HK-2 (cell line): Measurements from ENCODE around the gene ENAM.
"Not testable (repeated sequence)": the region's sequence is repeated elsewhere in the genome, so short reads cannot be mapped to it uniquely, and the experiment has no call there.

Experiments
- DNase-seq: peaks from one replicate; pipeline ENCODE4 v3.0.0-alpha.2; 2018; ENCODE audit not compliant: unreplicated experiment

The ENAM gene

DNA sequence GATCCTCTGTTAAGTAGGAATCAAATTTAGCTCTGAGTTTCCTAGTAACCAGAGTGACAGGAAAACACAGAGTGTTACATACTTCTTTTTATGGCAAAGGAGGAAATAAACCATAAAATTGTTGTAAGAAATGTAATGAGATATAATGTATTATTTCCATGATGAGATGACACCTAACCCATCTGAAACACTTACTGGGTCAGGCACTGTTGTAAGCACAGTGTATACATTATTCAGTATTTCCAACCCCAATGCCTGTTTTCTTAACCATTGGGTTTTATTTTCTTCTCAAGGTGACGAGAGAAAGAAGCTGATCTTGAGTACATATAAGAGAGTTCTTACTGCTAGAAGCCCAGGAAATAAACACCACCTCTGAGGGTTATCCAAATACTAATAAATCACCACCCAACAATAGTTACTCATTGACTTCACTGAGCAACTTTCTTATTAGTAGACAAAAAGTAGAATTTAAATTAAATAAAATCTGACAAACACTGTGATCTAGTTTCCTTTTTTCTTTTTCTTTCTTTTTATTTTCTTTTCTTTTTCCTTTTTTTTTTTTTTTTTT is 4.2 kb upstream of the ENAM start:
- no peak for DNase-seq

DNA sequence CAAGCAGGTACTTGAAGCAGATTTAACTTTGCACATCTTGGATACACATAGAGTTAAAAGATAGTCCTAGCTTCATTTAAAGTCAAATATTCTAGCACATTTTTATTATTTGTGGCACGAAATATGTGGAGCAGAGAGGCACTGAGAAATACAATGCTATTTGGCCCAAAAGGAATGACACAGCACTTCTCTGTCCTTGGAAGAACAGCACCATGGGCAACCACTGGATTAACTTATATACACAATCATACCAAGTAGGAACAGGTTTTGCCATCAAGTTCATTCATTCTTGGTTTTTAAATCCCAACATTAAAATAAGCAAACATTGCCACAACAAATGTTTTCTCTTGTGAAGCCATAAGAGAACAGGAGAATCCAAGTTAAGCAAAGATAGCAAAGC is 924 bp upstream of the ENAM start:
- DNase-seq, result no peak

DNA sequence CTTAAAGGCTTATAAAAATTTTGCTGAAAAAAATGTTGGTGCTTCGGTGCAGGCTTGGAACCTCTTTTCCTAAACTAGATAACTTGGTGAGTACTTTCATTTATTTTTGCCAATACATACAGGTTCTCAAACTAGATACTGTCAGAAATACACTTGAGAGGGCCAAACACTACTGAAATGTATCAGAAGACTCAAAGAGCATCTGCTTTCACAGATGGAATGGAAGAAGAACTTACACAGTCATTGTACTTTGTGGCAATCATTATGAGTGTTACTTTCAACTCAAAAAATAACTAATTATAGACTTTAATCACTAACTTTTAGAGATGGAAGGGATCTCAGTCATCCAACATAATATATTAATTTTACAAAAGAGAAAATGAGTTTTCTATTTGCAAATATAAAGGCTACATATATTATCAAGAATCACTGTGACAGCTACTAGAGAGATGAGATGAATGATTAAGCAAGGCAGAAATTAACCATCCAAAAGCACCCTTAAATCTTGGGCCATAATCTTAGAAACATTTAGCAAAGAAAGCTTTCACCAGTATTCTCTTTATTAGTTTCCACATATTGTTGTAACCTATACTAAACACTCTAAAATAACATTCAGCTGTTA is 1.0 kb downstream of the ENAM start:
- no peak for DNase-seq

DNA sequence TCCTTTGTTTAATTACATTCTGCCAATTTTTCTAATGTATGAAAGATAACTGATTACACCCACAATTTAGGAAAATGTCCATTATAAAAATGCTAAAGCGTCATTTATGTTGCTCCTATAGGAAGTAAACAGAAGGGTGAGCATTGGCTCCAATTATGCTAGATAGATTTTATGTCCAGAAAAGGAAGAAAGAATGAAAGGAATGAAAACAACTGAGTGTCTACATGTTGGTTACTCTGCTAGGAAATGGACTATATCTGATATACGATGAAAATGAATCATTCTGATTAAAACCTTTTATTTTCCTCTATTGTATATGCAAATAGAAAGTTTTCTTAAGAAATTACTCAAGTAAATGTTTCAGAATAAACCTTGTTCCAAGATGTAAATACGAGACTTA is 1.6 kb downstream of the ENAM start:
- no peak for DNase-seq

DNA sequence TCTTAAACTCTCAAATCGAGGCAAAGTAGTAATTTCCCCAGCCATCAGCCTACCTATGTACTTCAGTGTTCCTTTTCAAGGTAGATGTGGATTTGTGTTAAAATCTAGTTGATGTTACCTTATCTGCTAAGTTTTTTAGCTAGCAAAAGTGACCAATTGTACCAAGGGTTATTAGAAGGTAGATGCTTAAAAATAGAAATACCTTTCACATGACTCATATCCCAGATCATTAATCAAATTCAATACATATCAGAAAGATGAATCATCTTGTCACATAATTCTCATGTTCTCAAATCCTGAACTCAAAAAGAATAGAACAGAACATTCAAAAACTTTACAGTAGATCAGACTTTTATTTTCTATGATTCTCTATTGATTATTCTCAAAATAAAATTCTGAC is 3.5 kb downstream of the ENAM start:
- no peak for DNase-seq

DNA sequence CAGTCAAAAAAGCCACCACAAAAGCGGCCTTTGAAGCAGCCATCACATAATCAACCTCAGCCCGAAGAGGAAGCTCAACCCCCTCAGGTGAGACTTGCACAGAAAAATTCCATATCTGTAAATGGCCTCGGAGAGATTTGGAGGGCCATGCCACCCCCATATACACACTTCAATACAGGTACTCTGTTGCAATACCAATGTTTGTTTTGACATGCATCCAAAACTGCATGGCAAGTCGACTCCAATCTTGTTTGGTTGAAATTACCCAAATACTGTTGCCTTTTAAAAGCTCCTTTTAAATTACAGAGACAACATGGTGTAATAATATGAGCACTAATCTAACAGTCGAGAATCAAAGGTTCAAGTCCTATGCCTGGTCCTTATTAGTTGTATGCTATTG is 5.9 kb downstream of the ENAM start:
- DNase-seq, result no peak

DNA sequence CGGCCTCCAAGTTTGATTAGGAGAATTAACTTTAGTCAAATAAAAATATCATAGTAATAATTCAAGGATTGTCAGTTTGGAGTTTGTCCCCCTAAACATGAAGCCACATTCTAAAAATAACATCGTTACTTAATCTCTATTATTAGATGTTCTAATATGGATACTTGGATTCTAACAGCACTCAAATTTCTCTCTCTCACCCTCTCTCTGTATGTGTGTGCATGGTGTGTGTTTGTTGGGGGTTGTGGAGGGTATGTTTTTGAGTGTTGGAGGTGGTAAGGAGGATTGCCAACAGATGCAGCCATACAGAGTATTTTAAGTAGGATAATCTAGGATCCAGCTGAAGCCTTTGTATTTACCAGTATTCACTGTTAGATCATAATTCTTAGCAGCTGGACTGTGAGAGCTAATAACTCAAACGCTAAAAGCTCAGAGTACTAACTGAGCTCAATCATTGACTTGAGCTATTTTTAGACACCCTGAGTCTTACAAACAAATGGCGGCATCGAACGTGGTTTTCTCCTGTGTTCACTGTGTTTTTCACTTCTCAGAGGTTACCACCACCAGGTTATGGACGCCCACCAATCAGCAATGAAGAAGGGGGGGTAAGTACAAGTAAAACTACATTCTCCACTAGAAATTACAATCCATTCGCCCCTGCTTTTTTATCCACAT is 8.8 kb downstream of the ENAM start:
- DNase-seq, result no peak

DNA sequence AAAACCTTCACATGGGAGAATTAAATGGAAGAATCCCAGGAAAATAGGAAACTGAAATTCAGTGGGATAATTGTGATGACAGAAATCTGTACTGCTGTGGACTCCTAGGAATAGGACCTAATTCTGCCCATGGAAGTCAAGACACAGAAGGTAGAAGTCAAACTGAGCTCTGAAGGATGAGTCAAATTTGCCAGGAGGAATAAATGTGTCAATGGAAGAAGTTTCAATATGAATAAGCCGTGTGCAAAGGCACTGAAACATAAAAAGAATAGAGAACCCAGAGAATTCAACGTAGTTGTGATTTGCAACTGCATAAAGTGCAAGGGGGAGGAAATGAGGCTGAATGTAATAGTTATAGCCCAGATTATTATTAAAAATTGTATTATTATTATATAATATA is 11.6 kb downstream of the ENAM start:
- DNase-seq, result no peak

DNA sequence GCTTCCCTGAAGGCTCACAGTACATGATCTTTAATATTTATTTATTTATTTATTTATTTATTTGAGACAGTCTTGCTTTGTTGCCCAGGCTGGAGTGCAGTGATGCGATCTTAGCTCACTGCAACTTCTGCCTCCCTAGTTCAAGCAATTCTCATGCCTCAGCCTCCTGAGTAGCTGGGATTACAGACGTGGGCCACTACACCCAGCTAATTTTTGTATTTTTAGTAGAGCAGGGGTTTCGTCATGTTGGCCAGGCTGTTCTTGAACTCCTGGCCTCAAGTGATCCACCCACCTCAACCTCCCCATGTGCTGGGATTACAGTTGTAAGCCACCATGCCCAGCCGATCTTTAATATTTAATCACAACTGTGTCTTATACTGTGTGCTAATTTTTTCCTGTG is 22.2 kb downstream of the ENAM start:
- not testable (repeated sequence) for DNase-seq

DNA sequence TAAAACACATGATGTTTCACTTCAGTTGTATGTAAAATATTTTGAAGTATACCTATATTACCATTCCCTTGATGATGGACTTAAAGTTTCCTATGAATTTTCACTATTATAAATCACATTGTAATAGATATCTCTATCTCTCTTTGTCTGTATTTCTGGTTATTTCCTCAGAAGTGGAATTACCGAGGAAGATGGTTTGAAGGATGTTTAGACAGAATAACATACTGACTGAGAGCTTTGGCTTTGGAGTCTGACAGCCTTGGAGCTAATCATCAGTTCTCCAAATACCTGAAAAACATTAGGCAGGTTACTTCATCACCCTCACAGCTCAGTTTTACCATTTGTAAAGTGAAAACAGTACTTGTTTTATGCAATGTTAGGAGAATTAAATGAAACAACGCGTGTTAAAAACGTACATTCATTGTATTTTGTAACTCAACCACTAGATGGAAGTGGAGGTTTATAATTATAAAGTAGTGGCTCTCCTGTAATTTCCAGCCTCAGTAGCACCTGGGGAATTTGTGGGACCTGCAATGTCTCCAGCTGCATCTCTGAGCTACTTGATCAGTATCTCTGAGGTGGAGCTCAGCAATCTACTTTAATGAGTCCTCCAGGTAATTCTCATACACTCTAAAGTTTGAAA is 23.4 kb downstream of the ENAM start:
- DNase-seq, result no peak

DNA sequence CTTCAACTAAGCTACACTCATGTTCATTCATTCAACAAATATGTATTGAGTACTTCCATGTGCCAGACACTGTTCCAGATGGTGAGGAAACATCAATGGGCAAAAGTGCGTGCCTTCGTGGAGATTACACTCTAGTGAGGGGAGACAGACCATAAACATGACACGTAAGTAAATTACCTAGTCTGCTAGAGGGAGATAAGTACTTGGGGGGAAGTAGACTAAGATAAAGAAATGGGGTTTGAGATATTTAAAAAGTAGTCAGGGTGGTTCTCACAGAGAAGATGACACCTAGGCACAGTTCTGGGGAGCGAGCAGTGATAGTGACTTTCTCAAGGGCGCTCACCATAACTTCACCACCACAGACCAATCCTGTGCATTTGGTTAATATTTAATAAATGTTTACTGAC is 26.1 kb downstream of the ENAM start:
- DNase-seq, result no peak

DNA sequence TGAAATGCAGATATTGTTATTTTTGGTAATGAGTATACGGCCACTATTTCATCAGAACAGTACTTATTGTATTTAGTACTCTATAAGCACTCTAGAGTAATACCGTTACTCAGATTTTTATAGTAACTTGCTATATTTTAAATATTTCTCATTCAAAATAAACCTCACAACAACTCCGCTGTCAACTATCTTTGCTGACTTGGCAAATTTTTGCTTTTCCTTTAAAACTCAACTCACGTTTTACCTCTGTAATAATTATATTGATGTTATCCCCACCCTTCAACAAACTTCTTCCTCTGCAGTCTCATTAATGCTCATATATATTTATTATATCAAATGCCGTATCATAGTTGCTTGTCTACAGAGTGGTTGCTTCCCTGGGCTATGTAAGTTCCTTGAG is 28.8 kb downstream of the ENAM start:
- no peak for DNase-seq

DNA sequence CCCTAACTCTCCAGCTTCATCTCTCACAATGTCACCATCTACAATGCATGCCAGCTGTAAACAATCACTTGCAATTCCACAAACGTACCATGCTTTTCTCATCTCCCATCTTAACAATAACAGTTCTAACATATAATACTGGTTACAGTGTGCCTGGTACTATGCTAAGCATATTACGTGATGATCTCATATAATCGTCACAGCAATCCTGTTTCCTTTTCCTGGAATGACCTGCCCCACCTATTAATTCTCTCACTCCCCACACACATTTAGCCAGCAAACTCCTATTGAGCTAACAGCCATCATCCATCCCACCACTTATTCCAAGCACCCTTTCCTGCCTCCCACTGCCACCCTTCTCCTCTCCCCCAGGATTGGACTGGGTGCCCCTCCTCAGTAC is 29.9 kb downstream of the ENAM start:
- DNase-seq, result no peak

DNA sequence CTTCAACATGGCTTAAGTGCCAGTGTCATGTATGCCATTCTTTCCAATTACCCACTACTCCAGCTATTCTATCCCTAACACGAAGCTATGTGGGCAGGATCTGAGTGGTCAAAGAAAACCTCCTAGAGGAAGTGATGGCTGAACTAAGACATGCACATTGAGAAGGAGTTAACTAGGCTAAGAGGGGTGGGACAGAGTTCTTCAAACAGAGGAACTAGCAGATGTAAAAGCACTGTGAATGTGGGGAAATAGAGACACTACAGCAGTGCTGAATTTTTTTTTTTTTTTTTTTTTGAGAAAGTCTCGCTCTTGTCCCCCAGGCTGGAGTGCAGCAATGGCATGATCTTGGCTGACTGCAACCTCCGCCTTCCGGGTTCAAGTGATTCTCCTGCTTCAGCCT is 31.6 kb downstream of the ENAM start:
- DNase-seq, result no peak

DNA sequence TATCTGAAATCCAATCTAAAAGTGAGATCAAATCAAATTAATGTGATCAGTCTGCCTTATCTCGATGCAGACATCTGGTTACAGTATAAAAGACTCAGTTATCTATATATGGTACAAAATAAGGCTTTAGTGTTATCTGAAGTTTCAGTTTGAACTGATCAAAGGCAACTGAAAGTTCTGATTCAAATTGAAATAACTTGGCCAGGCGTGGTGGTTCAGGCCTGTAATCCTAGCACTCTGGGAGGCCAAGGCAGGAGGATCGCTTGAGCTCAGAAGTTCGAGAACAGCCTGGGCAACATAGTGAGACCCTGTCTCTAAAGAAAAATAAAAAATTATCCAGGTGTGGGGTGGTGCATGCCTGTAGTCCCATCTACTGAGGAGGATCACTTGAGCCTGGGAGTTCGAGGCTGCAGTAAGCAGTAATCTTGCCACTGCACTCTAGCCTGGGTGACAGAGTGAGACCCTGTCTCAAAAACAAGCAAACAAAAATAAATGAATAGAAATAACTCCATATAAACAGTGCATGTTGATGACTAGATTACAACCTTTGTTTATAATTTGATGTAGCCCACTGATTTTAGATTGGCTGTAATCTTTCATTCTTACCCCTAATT is 32.9 kb downstream of the ENAM start:
- DNase-seq, result not testable (repeated sequence)

DNA sequence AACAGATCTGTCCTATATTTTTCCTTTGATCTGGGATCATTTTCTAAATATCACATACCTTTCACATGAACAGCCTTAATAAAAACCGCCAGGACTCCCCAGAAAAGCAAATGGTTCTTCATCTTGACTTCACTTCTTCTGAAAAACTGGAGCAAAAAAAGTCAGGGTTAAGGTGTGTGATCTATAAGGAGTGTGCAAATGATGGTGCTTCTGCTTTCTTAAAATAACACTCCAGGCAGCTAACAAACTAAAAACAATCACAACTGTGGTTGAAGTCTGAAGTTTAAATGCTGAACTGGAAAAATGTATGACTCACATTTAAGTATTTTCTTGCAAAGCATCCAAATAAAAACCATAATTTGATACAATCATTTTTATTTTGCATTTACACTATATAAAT is 37.8 kb downstream of the ENAM start, which contains the start of gene JCHAIN:
TSS of gene JCHAIN (minus strand) at position 140 of the 400 bp plus-strand sequence. CDS start at position 122, 18 bp downstream.
- no peak for DNase-seq

DNA sequence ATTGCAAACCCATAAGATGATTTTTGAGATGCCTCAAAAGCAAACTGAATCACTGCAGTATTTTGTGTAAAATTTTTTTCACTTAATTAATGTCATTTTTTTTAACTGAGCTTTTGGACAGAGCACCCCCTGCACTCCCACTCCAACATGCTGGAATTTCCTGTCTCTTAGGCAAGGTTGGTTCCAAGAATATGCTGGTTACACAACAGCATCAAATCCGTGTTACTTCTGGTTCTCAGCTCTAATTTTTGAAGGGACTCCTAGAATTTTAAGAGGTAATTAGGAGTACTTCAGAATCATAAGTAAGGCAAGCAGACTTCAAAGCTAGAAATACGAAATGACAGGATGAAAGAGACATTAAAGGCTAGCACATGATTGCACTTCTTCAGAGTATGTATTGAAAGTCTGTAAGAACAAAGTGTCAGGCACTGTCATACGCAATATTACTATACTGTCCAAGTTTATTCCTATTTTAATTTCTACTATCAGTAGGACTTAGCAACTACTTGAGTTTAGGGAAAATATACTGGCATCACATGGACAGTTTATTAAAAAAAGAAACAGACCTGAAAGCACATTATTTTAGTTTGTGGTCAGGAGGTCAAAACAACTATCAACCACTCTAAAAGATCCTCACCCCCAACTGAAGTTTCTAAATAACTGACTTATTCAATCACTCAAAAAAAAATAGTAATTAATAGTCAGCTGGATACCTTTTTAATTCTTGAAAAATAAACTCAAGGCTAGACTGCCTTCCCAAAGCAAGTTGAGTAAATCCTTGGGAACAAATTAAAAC is 39.4 kb downstream of the ENAM start:
- DNase-seq, result no peak

DNA sequence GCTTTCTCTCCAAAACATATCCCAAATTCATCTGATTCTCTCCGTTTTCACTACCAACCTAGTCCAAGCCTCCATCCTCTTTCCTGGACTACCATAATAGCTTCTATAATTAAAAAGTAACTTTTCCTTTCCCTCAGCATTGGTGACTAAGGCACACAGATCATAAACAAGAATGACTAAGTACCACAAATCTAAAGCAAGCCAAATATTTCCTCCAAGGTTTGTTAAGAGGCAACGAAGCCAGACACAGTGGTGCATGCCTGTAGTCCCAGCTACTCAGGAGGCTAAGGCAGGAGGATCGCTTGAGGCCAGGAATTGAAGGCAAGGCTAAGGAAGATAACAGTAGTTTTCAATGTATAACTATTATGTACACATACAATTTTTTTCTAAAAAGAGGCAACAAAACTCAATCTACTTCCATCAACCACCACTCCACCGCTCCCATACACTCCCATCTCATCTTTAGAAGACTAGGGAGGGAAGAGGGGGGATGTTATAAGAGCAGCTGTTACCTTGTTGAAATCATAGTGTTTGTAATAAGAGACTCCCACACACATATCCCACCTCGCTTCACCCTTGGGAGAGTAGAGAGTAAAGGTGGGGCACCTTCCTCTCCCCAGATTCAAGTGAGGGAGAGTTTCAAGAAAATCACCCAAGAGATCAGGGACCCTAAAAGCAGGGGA is 41.9 kb downstream of the ENAM start:
- DNase-seq, result peak; percentile 25

DNA sequence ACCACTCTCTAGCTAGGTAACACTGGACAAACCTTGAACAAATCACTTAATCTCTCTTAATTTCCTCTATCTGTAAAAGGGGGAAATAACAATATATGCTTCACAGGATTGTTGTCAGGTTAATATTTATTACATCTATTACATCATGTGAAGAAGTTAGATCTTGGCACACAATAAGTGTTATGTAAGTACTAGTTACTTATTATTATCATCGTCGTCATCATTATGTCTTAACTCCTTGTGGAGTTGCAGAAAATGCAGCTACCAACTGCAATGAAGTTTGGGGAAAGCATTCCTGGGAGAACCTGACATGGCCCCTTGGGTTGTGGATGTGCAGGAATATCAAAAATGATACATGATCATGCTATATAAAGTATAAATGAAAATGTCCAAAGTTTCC is 42.5 kb downstream of the ENAM start:
- no peak for DNase-seq

DNA sequence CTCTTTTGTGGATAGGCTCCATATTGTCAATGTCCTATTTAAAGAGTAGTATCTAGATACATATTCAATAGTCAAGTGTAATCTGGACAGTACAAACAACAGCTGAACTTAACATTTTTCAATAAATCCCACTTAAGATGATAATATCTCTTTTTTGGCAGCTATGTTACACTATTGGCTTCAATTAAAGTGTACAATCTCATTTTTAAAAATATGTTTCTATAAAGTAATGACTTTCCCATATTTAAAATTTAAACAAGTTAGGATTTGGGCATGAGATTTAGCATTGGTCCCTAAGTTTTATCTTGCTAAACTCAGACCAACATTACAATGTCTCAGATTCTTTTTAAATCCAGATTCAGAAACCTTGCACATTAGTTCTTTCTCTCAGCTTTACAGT is 45.6 kb downstream of the ENAM start:
- no peak for DNase-seq

DNA sequence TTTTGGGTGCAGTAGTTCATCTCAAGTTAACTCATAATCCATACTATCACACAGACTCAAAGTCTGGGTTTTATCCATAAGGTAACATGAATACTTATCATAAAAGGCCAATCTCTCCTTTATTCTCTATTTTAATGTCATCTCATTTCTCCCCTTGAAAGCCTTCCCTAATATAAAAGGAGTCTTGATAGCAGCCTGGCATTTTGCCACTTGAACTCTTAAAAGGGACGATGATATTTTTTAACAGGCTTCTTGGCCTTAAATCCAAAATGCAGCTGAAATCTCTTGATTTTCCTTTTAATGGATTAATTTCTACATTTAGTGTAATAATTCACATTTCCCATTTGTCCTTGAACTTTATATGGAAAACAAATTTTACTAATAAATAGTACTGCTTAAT is 46.2 kb downstream of the ENAM start:
- no peak for DNase-seq
